ENCODE measurements around the gene IL1R2.

Gene IL1R2

GRCh38 chr2:101974663-101975062 is 17.1 kb upstream of the IL1R2 start:
- DNase-seq (ENCODE audit: low read depth in 4 of 4, low spot score in 1 of 4): no peak

DNA sequence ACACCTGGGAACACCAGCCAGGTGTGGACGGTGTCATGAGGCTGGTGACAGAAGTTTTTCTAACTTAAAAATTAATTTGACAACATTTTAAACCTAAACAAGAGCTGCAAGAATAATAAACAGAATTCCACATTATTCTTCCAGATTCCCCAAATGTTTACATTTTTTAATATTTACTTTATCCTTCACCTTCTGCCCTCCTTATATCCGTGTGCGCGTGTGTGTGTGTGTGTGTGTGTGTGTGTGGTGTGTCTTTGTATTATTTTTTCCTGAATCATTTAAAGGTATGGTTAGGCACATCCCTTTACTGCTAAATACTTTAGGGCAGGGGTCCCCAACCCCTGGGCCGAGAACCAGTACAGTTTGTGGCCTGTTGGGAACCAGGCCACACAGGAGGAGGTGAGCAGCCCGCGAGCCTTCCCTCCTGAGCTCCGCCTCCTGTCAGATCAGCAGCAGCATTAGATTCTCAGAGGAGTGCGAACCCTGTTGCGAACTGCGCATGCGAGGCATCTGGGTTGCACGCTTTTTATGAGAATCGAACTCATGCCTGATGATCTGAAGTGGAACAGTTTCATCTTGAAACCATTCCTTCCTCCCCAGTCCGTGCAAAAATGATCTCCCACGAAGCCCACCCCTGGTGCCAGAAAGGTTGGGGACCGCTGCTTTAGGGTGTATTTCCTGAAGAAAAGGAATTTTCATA is 16.4 kb upstream of the IL1R2 start:
- no peak for DNase-seq (ENCODE audit: low read depth in 4 of 4, low spot score in 1 of 4)

- no peak for DNase-seq (ENCODE audit: low read depth in 4 of 4, low spot score in 1 of 4)
Measured at GRCh38 chr2:101976891-101977290, 14.9 kb upstream of the IL1R2 start.

GRCh38 chr2:101980368-101980767 is 11.4 kb upstream of the IL1R2 start:
- no peak for DNase-seq (ENCODE audit: low read depth in 4 of 4, low spot score in 1 of 4)

GRCh38 chr2:101981066-101981465 is 10.7 kb upstream of the IL1R2 start:
- DNase-seq (ENCODE audit: low read depth in 4 of 4, low spot score in 1 of 4): no peak

- DNase-seq (ENCODE audit: low read depth in 4 of 4, low spot score in 1 of 4): no peak
Measured at GRCh38 chr2:101981504-101981903, 10.3 kb upstream of the IL1R2 start.

DNA sequence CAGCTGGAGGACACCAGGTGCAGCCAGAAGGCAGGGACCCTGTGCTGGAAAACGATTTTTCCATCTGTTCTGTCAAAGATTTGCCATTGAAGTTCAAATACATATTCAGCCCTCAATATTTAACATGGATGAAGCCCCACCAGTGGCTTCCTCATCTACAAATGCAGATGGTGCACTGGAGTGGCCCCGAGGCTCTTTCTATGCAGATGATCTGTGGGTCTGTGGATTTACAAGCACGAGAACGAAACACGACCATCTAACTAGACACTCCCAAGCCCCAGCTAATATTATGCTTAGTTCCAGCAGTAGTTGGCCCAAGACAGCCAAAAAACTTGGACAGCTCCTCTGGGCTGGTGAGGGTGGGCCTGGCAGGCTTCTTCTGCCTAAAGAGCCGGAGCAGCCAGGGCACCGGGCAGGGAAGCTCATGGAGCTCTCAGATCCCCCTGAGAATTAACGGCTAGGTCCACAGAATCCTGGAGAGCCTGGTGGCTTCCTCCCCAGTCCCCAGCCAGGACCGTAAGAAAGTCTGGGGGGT is 9.2 kb upstream of the IL1R2 start:
- DNase-seq (ENCODE audit: low read depth in 4 of 4, low spot score in 1 of 4): no peak

GRCh38 chr2:101983486-101983885 is 8.3 kb upstream of the IL1R2 start:
- no peak for DNase-seq (ENCODE audit: low read depth in 4 of 4, low spot score in 1 of 4)

DNA sequence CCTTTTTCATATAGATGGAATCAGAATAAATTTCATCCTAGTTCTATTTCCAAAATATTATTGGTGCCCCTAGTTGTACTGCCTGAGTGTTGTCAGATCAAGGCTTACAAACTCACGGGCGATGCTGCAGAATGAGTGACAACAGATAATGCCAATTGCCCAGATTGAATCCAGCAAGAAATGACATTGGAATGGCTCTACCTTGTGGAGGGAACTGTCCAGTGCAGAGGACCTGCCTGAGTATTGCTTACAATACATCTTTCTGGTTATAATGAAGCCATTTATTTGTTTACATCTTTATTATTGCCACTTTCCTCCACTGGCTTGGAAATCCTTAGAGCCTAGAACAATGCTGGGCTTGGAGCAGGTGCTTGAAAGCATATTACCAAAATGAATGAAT is 7.8 kb upstream of the IL1R2 start:
- no peak for DNase-seq (ENCODE audit: low read depth in 4 of 4, low spot score in 1 of 4)

DNA sequence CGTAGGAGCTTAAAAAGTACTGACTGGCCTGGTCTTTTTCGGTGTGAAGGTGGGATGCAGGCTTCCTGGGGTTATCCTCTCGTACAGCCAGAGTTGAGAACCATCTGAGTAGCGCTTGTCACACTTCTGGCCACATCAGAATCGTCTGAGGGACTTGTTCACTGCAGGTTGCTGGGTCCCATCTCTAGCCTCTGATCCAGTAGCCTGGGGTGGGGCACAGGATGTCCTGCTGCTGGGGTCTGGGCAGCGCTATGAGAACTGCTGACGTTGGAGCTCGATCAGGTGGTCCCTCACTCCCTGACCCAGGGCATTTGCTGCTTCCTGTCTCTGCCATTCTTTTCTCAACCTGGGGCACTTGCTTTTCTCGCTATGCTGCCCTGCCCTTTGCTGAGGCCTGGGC is 7.1 kb upstream of the IL1R2 start:
- DNase-seq (ENCODE audit: low read depth in 4 of 4, low spot score in 1 of 4): no peak

DNA sequence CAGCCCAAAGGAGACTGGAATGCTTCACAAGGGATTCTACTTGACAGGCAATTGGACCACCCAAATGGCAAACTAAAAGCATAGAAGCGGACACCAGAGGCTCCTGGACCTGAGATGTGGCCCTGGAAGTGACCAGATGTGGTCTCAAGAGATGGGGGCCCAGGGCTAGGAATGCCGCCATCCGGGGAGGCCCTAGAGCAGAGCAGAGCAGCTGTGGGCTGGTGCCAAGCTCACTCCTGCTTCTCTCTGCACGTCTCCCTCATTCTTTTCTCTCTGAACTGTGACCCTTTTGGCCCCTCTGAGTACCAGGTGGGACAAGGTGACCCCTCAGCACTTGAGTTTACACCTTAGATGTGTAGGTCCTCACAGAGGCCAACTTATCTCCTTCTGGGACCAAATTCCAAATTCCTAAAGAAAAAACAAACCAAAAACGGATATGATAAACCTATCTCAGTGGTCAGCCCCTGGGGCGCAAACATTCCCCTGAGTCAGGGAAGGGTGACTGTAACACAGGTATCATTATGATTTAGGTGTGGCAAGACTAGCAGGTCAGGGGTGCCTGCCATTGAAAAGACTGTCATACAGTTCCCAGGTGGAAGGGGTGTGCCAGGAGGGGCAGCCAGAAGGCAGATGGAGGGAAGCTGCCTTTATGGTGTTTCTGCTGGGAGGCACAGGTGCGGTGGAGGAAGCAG is 6.5 kb upstream of the IL1R2 start:
- no peak for DNase-seq (ENCODE audit: low read depth in 4 of 4, low spot score in 1 of 4)

- DNase-seq (ENCODE audit: low read depth in 4 of 4, low spot score in 1 of 4): no peak
Measured at GRCh38 chr2:101985793-101986164, 6.0 kb upstream of the IL1R2 start.

DNA sequence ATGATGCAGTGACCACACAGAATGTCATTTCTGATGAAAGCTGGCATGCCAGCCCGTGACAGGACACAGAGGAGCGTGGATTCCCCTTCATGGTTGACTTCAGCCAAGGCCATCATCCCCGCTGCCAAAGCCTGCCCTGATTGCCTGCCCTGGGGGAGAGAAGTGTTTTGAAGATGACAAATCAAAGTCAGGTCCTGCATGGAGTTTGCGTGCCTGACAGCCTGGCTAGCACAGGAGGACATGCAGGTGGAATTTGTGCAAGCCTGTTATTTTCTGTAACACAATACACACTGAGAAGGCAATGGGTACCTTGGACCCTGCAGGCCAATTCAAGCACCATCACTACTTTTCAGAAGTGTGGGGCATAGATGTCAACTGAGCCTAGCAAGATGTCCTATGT is 5.4 kb upstream of the IL1R2 start:
- no peak for DNase-seq (ENCODE audit: low read depth in 4 of 4, low spot score in 1 of 4)

GRCh38 chr2:101986804-101987740 is 4.7 kb upstream of the IL1R2 start:
- no peak for DNase-seq (ENCODE audit: low read depth in 4 of 4, low spot score in 1 of 4)

GRCh38 chr2:101987832-101988231 is 3.9 kb upstream of the IL1R2 start:
- DNase-seq (ENCODE audit: low read depth in 4 of 4, low spot score in 1 of 4): no peak

- no peak for DNase-seq (ENCODE audit: low read depth in 4 of 4, low spot score in 1 of 4)
Measured at GRCh38 chr2:101988541-101988940, 3.2 kb upstream of the IL1R2 start.

DNA sequence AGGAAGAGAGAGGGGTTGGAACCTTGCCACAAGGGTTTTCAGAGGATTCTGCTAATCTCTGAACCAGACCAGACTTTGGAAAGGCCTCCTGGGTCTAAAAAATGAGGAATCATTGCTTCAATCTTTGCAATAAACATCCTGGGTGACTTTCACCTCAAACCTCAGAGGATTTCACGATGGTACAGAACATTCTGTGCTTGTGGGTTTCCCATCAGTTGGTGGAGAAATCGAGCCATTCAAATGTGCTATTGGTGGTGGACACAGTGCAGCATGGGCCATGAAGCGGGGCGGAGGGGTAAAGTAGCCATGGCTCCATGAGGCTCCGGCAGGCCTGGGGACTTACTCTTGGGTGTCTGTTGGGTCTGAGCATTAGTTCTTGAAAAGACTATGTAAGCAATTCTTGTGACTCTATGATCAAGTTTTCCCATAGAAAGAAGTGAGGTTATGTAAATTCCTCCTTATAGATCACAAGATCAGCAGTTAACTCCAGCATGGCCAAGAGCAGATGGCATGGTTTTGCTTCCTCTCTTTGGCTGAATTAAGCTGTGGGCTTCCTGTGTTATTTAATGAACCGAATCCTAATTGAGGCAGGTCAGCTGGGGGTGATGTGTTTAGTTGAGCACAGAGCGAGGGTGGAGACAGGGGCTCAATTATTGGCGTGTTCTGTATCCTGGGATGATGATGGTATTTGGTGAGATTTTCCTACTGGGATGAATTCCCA is 1.9 kb upstream of the IL1R2 start:
- no peak for DNase-seq (ENCODE audit: low read depth in 4 of 4, low spot score in 1 of 4)

- DNase-seq (ENCODE audit: low read depth in 4 of 4, low spot score in 1 of 4): no peak
Measured at GRCh38 chr2:101993772-101994171, 2.0 kb downstream of the IL1R2 start.

DNA sequence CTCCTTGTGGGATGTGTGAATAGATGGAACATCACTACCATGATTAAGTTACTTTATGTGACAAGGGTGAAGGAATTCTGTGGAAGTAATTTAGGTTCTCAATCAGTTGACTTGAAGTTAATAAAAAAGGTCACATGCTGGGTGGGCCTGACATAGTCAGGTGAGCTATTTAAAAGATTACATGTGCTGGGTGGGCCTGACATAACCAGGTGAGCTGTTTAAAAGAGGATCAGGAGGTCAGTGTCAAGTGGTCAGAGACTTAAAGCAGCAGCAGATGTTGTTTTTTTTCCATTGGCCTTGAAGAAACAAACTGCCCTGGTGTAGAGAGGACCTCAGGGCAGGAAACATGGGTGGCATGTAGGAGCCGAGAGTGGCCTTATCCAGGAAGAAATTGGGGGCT is 3.3 kb downstream of the IL1R2 start:
- no peak for DNase-seq (ENCODE audit: low read depth in 4 of 4, low spot score in 1 of 4)

DNA sequence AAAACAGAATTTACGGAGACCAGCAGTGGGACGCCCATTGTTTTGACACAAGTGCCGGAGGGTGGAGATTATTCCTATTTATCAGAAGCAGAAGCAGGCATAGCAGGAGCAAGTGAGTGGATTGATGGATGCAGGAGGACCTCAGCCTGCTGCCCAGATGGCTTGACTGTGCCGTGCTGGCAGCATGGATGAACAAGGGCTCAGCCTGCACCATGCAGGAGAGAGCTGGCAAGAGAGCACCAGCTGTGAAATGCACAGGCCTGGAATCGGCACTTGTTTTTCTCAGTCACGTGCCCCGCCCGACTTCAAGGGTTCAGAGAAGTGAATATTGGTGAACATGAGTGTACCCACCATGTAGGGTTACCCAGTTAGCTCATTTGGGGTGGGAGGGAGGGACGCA is 4.0 kb downstream of the IL1R2 start:
- DNase-seq (ENCODE audit: low read depth in 4 of 4, low spot score in 1 of 4): no peak

GRCh38 chr2:101998556-101998895 is 6.8 kb downstream of the IL1R2 start:
- no peak for DNase-seq (ENCODE audit: low read depth in 4 of 4, low spot score in 1 of 4)

Measured in stimulated activated CD4-positive, alpha-beta T cell treated with anti-CD3 and anti-CD28 coated beads, Interleukin-1b, Interleukin-23, amount 100 ng/mL, for 24 hours (primary cell).